ENCODE results near the gene TRPM3. TPM values are rescaled to one million over a fixed set of nuclear protein-coding genes. Genes with fewer than 3 reads are reported as not detected.

The TRPM3 gene
- total RNA-seq, 2 experiments from 2014 or later = not detected

DNA sequence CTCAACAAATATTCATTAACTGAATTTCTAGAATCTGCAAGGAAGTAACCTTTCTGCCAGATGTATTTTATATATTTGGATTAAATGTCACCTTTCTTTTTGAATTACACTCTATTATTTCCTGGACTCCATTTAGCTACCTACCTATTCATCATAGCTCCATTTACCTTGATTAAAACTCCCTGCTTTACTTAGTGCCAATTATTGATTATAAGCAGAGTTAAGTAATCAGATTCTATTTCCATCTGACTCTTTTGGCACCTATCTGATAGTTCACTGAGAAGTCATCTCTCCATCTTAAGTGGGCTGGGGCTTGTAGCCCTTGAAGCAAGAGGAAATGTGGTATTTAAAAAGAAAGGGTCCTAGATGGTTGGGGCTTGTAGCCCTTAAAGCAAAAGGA, 88.6 kb downstream of the TRPM3 start:
- Mint-ChIP-seq H3K27ac (no peak overlapping the region), H3K4me1 (ENCODE audit: low read depth) (no peaks in the 10 kb centered on the region), H3K27me3 (no peaks in the 10 kb centered on the region), H3K9me3 (no peaks in the 10 kb centered on the region), H3K4me3 (no peak overlapping the region), H3K36me3 (no peaks in the 10 kb centered on the region)
- ChIA-PET POLR2A (no interaction called here), CTCF (no interaction called here)
- DNase-seq = no peak
- intact Hi-C loops (cut with micrococcal nuclease) = no loop called here

DNA sequence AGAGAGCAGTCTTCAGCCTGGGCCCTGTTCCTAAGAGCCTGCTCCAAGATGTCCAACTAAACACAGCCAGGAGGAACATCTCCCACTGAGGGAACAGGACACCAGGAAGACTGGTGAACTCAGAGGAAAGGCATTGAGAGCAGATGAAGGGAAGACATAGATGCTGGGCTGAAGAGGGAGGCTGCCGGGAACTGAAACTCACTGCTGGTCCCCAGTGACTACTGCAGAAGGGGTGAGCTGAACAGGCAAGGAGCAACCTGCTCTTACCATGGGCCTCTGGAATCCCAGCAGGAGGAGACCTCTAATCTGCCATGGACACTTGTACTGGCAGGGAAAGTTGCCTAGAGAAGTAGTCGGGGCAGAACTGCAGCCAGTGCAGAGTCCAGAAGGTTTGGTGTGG, 95.7 kb downstream of the TRPM3 start:
- H3K4me3 Mint-ChIP-seq = no peak overlapping the region
- H3K36me3 Mint-ChIP-seq = no peaks in the 10 kb centered on the region
- no peaks in the 10 kb centered on the region for H3K27me3 Mint-ChIP-seq
- ChIA-PET CTCF (no interaction called here), POLR2A (no interaction called here)
- DNase-seq = no peak
- no peaks in the 10 kb centered on the region for H3K4me1 Mint-ChIP-seq (ENCODE audit: low read depth)
- intact Hi-C loops (cut with micrococcal nuclease) = no loop called here
- no peak overlapping the region for H3K27ac Mint-ChIP-seq
- no peaks in the 10 kb centered on the region for H3K9me3 Mint-ChIP-seq

DNA sequence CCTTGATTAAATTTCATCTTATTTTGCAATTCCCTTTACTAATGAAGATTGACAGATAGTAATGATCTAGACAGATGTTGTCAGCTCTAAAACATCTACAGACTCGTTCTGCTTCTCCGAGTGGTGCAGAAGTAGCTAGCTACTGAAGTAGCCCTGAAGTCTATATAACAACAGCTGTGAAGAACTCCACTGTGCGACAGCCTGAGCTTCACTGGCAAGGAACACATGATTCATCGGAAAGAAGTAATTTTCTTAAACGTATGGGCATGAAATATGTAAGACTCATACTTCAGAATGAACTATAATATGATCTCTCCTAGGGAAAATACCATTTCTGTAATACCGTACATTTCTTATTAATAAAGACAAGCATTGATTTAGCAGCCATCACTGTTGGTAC, 96.2 kb downstream of the TRPM3 start:
- Mint-ChIP-seq H3K27ac (no peak overlapping the region), H3K9me3 (no peaks in the 10 kb centered on the region), H3K4me3 (no peak overlapping the region), H3K4me1 (ENCODE audit: low read depth) (no peaks in the 10 kb centered on the region), H3K27me3 (no peaks in the 10 kb centered on the region), H3K36me3 (no peaks in the 10 kb centered on the region)
- POLR2A ChIA-PET = no interaction called here
- CTCF ChIA-PET = interaction anchor here (0.6 kb wide), 1 partner anchor 1437 kb away, joined by 3 read pairs; no protein-coding TSS in a partner anchor
- no peak for DNase-seq
- intact Hi-C loops (cut with micrococcal nuclease) = no loop called here

DNA sequence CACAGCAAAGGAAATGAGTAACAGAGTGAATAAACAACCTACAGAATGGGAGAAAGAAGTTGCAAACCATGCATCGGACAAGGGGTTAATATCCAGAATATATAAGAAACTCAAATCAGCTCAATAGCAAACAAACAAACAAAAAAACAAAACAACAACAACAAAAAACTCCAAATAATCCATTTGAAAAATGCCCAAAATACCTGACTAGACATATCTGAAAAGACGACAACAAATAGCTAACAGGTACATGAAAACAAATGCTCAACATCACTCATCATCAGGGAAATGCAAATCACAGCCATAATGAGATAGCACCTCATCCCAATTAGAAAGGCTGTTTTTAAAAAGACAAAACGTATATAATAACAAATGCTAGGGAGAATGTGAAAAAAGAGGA, 111.2 kb downstream of the TRPM3 start:
- no peak for DNase-seq
- POLR2A ChIA-PET = no interaction called here
- peaks cover 8% of the 10 kb centered on the region for H3K9me3 Mint-ChIP-seq
- no peaks in the 10 kb centered on the region for H3K27me3 Mint-ChIP-seq
- intact Hi-C loops (cut with micrococcal nuclease) = no loop called here
- H3K4me1 Mint-ChIP-seq (ENCODE audit: low read depth) = no peaks in the 10 kb centered on the region
- CTCF ChIA-PET = no interaction called here
- H3K4me3 Mint-ChIP-seq = no peak overlapping the region
- H3K36me3 Mint-ChIP-seq = no peaks in the 10 kb centered on the region
- no peak overlapping the region for H3K27ac Mint-ChIP-seq

DNA sequence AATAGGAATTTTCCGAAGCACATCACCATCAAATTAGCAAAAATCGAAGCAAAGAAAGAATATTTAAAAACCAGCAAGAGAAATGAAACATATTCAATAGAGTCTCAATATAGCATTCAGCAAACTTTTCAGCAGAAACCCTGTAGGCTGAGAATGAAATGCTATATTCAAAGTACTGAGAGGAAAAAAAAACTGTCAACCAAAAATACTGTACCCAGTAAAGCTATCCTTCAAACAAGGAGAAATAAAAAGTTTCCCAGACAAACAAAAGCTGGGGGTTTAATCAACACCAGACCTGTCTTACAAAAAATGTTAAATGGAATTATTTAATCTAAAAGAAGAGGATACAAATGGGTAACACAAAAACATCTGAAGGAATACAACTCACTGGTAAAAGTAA, 116.0 kb downstream of the TRPM3 start:
- Mint-ChIP-seq H3K9me3 (peaks cover 17% of the 10 kb centered on the region), H3K4me3 (no peak overlapping the region), H3K36me3 (no peaks in the 10 kb centered on the region), H3K27ac (no peak overlapping the region), H3K27me3 (no peaks in the 10 kb centered on the region), H3K4me1 (ENCODE audit: low read depth) (no peaks in the 10 kb centered on the region)
- intact Hi-C loops (cut with micrococcal nuclease) = no loop called here
- no peak for DNase-seq
- POLR2A ChIA-PET = no interaction called here
- CTCF ChIA-PET = no interaction called here

DNA sequence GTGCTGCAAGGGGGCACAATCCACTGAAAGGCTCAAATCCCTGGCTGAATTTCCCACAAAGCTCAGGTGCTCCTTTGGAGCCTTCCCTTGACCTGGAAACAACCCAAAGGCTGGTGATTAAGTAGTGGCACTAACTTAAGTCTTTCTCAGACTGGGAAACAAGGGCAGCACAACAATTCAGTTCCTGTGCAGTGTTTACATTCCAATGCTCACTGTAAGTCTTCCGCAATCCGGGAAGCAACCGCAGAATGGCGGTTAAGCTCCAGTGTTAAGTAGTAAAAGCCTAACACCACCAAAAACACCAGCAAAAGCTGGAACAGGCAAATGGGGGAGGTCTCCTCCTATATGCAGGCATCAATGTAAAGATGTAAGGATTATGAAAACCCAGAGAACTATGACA, 117.2 kb downstream of the TRPM3 start:
- Mint-ChIP-seq H3K27ac (no peak overlapping the region), H3K27me3 (no peaks in the 10 kb centered on the region), H3K4me1 (ENCODE audit: low read depth) (no peaks in the 10 kb centered on the region), H3K4me3 (no peak overlapping the region), H3K36me3 (no peaks in the 10 kb centered on the region), H3K9me3 (peaks cover 17% of the 10 kb centered on the region)
- intact Hi-C loops (cut with micrococcal nuclease) = no loop called here
- ChIA-PET POLR2A (no interaction called here), CTCF (no interaction called here)
- DNase-seq = no peak

DNA sequence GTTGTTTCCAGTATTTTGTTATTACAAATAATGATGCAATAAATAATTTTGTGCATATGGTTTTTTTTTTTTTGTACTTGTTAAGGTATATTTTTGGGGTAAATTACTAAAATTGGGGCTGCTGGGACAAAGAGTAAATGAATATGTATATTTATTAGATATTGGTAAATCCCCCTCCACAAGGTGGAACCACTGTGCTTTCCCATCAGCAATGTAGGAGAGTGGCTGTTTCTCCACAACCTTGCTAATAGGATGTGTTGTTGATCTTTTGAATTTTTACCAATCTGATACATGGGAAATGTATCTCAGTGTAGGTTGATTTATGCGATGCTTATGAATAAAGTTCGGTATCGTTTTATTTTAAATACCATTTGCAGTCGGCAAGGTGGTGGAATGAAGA, 118.1 kb downstream of the TRPM3 start:
- Mint-ChIP-seq H3K27ac (no peak overlapping the region), H3K27me3 (no peaks in the 10 kb centered on the region), H3K4me1 (ENCODE audit: low read depth) (no peaks in the 10 kb centered on the region), H3K4me3 (no peak overlapping the region), H3K9me3 (peaks cover 17% of the 10 kb centered on the region), H3K36me3 (no peaks in the 10 kb centered on the region)
- CTCF ChIA-PET = no interaction called here
- intact Hi-C loops (cut with micrococcal nuclease) = loop anchor here (2.0 kb wide), 1 partner anchor 363 kb away; no protein-coding TSS in a partner anchor
- DNase-seq = no peak
- POLR2A ChIA-PET = no interaction called here

DNA sequence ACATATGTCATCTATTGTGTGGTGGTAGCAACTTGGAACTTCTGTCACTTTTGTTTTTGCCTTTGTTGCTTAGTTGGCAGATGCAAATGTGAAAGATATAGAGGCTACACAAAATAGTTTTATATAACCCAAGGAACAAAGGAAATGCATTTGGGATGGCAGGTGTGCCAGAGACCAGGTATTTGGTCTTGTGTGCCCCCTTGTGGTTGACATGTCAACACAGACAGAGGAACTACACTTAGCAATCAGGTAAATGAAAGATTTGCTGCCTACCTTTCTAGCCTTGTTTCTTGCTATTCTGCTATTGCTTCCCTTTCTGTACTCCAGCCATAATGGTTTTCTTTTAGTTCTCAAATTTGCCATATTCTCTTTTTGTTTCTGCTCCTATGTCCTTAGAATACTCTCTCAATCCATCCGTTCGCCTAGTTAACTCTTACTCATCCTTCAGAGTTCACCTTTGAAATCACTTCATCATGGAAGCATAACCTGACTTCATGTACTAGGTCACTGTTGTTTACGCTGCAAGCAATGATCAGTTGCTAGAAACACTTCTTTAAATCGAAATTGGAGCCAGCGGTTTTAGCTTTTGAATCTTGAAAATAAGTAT, 119.5 kb downstream of the TRPM3 start:
- CTCF ChIA-PET = interaction anchor here (1.0 kb wide), 1 partner anchor 362 kb away, joined by 5 read pairs; no protein-coding TSS in a partner anchor

DNA sequence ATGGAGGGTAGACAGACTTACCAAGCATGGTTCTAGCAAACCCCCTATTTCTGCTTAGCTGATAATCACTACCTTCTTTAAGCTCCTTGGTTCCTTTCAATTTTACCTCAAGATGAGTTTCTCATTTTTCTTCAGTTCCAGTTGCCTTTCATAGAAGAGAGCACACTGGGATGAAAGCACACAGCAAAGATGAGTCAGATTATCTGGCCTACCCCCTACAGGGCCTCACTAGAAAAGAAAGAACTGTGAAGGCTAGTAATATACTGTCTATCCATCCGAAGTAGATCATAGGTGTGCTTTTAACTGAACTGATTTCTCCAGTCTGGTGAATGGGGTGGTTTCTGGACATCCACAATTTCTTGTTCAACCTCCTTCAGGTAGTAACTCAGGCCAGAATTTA, 122.5 kb downstream of the TRPM3 start:
- ChIA-PET POLR2A (no interaction called here), CTCF (interaction anchor here (1.3 kb wide), 1 partner anchor 359 kb away, joined by 4 read pairs; no protein-coding TSS in a partner anchor)
- H3K27me3 Mint-ChIP-seq = no peaks in the 10 kb centered on the region
- intact Hi-C loops (cut with micrococcal nuclease) = no loop called here
- no peaks in the 10 kb centered on the region for H3K9me3 Mint-ChIP-seq
- H3K36me3 Mint-ChIP-seq = no peaks in the 10 kb centered on the region
- DNase-seq = no peak
- no peak overlapping the region for H3K4me3 Mint-ChIP-seq
- H3K4me1 Mint-ChIP-seq (ENCODE audit: low read depth) = no peaks in the 10 kb centered on the region
- no peak overlapping the region for H3K27ac Mint-ChIP-seq

More for the DNA sequence above, 119.5 kb downstream of the TRPM3 start:
- H3K4me3 Mint-ChIP-seq = no peak overlapping the region
- peaks cover 17% of the 10 kb centered on the region for H3K9me3 Mint-ChIP-seq
- no peaks in the 10 kb centered on the region for H3K27me3 Mint-ChIP-seq
- no peaks in the 10 kb centered on the region for H3K36me3 Mint-ChIP-seq
- no peak overlapping the region for H3K27ac Mint-ChIP-seq
- intact Hi-C loops (cut with micrococcal nuclease) = loop anchor here (2.0 kb wide), 1 partner anchor 361 kb away; no protein-coding TSS in a partner anchor
- POLR2A ChIA-PET = no interaction called here
- no peak for DNase-seq
- H3K4me1 Mint-ChIP-seq (ENCODE audit: low read depth) = no peaks in the 10 kb centered on the region

DNA sequence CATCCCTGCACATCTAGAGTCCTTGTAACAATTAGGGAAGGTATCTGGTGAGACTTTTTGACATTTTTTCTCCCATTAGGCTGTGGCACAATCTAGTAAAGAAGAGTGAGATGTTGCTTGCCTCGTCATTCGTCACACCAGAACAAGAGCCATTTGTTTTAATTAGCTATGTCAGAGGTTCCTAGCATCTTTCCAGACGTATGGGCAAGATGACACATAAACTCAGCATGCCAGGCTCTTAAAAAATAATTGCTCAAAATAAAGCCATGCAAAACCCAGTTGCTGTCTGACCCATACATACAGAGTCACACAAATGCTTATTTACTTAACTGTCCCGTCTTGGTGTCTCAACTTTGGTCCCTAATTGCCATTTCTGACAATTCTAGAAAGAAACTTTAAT, 125.9 kb downstream of the TRPM3 start:
- Mint-ChIP-seq H3K9me3 (no peaks in the 10 kb centered on the region), H3K27me3 (no peaks in the 10 kb centered on the region), H3K36me3 (no peaks in the 10 kb centered on the region), H3K4me1 (ENCODE audit: low read depth) (no peaks in the 10 kb centered on the region), H3K27ac (no peak overlapping the region), H3K4me3 (no peak overlapping the region)
- ChIA-PET CTCF (no interaction called here), POLR2A (no interaction called here)
- no peak for DNase-seq
- intact Hi-C loops (cut with micrococcal nuclease) = no loop called here

DNA sequence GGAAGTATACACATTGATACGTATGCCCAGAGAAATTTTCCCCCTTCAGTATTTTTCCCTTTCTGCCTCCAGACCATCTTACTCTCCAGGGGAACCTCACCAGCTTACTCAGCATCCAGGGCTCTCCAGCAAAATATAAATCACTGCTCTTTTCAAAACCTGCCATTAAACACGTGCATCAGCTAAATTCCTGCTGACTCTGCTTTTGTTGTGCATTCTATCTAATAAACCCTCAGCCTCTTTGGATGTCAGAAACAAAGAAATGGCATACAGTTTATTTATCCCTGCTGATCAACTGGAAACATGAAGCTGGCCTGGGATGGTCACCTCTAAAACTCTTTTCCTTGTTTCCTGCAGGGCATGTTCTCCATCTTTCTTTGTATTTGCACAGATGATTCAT, 126.8 kb downstream of the TRPM3 start:
- no peak for DNase-seq
- no peaks in the 10 kb centered on the region for H3K9me3 Mint-ChIP-seq
- H3K27me3 Mint-ChIP-seq = no peaks in the 10 kb centered on the region
- no peak overlapping the region for H3K27ac Mint-ChIP-seq
- POLR2A ChIA-PET = no interaction called here
- CTCF ChIA-PET = no interaction called here
- H3K4me1 Mint-ChIP-seq (ENCODE audit: low read depth) = no peaks in the 10 kb centered on the region
- intact Hi-C loops (cut with micrococcal nuclease) = no loop called here
- no peaks in the 10 kb centered on the region for H3K36me3 Mint-ChIP-seq
- H3K4me3 Mint-ChIP-seq = no peak overlapping the region

DNA sequence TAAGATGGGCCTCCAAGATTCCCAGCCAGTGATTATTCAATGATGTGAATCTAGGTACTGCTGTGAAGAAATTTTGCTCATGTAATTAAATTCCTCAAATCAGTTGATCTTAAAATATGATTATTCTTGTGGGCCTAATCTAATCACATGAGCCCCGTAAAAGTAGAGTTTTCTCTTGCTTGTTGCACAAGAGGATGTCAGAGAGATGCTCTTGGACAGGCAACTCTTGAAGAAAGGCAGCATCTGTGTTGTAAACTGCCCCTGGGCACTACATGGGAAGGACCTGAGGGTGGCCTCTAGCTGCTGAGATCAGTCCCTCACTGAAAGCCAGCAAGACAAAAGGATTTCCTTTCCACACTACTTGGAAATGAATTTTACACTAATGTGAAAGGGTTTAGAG, 132.9 kb downstream of the TRPM3 start:
- H3K36me3 Mint-ChIP-seq = no peaks in the 10 kb centered on the region
- intact Hi-C loops (cut with micrococcal nuclease) = no loop called here
- ChIA-PET CTCF (interaction anchor here (0.7 kb wide), 1 partner anchor 603 kb away, joined by 3 read pairs; no protein-coding TSS in a partner anchor), POLR2A (no interaction called here)
- no peak for DNase-seq
- H3K4me1 Mint-ChIP-seq (ENCODE audit: low read depth) = no peaks in the 10 kb centered on the region
- H3K27me3 Mint-ChIP-seq = no peaks in the 10 kb centered on the region
- peaks cover 3% of the 10 kb centered on the region for H3K9me3 Mint-ChIP-seq
- H3K27ac Mint-ChIP-seq = no peak overlapping the region
- no peak overlapping the region for H3K4me3 Mint-ChIP-seq

DNA sequence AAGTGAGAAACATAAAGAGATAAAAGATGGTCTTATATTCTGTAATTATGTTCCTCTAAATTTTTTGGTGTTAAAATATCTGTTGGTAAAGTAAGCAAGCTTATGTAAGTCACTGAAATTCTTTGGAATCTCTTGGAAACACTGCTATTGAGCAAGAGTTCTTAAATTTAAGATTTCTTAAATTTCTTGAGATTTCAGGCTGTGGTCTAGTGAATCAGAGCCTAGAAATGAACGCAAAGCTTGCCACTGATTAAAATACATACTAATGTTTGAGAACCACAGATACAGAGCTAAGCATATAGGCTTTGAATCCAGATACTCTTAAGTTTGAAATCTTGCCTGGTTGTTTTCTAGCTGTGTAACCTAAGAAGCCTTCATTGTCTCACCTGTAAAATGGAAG, 133.4 kb downstream of the TRPM3 start:
- intact Hi-C loops (cut with micrococcal nuclease) = no loop called here
- POLR2A ChIA-PET = no interaction called here
- no peaks in the 10 kb centered on the region for H3K36me3 Mint-ChIP-seq
- H3K9me3 Mint-ChIP-seq = peaks cover 9% of the 10 kb centered on the region
- no peaks in the 10 kb centered on the region for H3K4me1 Mint-ChIP-seq (ENCODE audit: low read depth)
- H3K27me3 Mint-ChIP-seq = no peaks in the 10 kb centered on the region
- H3K4me3 Mint-ChIP-seq = no peak overlapping the region
- DNase-seq = no peak
- CTCF ChIA-PET = interaction anchor here (0.7 kb wide), 1 partner anchor 602 kb away, joined by 3 read pairs; no protein-coding TSS in a partner anchor
- no peak overlapping the region for H3K27ac Mint-ChIP-seq
